HepG2 (cell line): ENCODE measurements around the gene SBSN. TPM values are rescaled to one million over a fixed set of nuclear protein-coding genes. Genes with fewer than 3 reads are reported as not detected.

Experiments used
- ATAC-seq: fragments of 200-7000 bp; cut with Tn5 transposase; 3 replicates; pipeline ENCODE4 v1.9.1; 2020; ENCODE audit warnings: mild to moderate bottlenecking, moderate library complexity
- BruUV-seq: library from RNA; stranded (reverse); fragments of 400-500 nt; replicated peaks from 2 replicates; lab custom pipeline; 2021; lab: Mats Ljungman, UMichigan
- CTCF ChIA-PET: fragments of 300-600 bp; formaldehyde crosslinking; extraction: SDS; loops from one replicate; lab custom pipeline; 2021; ENCODE audit warnings: low total read pairs, inconsistent platforms, low intra/inter-chr PET ratio; lab: Yijun Ruan, JAX
- POLR2A ChIA-PET: fragments of 350-600 bp; sonication (Branson Sonifier 250); formaldehyde crosslinking; loops from one replicate; lab custom pipeline; 2020; ENCODE audit warnings: antibody characterized with exemption, inconsistent platforms; lab: Yijun Ruan, JAX
- DNase-seq: peaks from one replicate; pipeline ENCODE4 v3.0.0-alpha.2; 2015; ENCODE audit warnings: low spot score
- FAIRE-seq: peaks from 3 replicates; lab custom pipeline; 2011; peaks lifted over from hg19 to GRCh38; lab: Jason Lieb, UNC
- H2AFZ ChIP-seq: one replicate; pipeline ENCODE4 v1.6.1; 2011; ENCODE audit warnings: low read length, inconsistent platforms
- H3K27ac ChIP-seq: fragments of 300-600 bp; 3 replicates; pipeline ENCODE4 v1.8.0; 2011; ENCODE audit warnings: mixed run types, mild to moderate bottlenecking, mixed read lengths, low read length, inconsistent platforms; ENCODE audit not compliant: insufficient read depth; ENCODE audit errors: extremely low read length
- H3K27me3 ChIP-seq, 2 experiments: fragments of 200-600 bp in 1 of 2; 2 replicates in 1 of 2; 3 replicates in 1 of 2; pipeline versions ENCODE4 v1.6.0 to v1.8.0; 2011; ENCODE audit warnings: low read length in 2 of 2, mild to moderate bottlenecking in 2 of 2, moderate library complexity in 2 of 2, inconsistent platforms in 1 of 2; ENCODE audit not compliant: insufficient read depth in 2 of 2, control insufficient read depth in 1 of 2
- H3K36me3 ChIP-seq, 2 experiments: fragments of 200-600 bp in 1 of 2; replicated peaks in 1 of 2; 2 replicates in 1 of 2; 3 replicates in 1 of 2; pipeline versions ENCODE4 v1.5.1 to v1.8.0; 2011; ENCODE audit warnings: low read length in 2 of 2, inconsistent platforms in 1 of 2; ENCODE audit not compliant: insufficient read depth in 2 of 2, control insufficient read depth in 1 of 2
- H3K4me1 ChIP-seq: 2 replicates; pipeline ENCODE4 v1.5.1; 2012; ENCODE audit warnings: low read length, inconsistent platforms; ENCODE audit not compliant: insufficient read depth
- H3K4me2 ChIP-seq: 2 replicates; pipeline ENCODE4 v1.6.0; 2011; ENCODE audit warnings: low read depth, low read length, inconsistent platforms
- H3K4me3 ChIP-seq, 3 experiments: fragments of 200-600 bp in 1 of 3; sonication (generic), shearing (Covaris generic) in 1 of 3; replicated peaks in 1 of 3; 2 replicates each; pipeline ENCODE4 v1.5.1; 2011 to 2016; ENCODE audit warnings: low read length in 3 of 3, inconsistent platforms in 2 of 3, low read depth in 2 of 3, mild to moderate bottlenecking in 2 of 3, control low read depth in 1 of 3, mixed read lengths in 1 of 3; ENCODE audit not compliant: insufficient read depth in 1 of 3
- H3K79me2 ChIP-seq: one replicate; pipeline ENCODE4 v1.6.1; 2011; ENCODE audit warnings: low read length, inconsistent platforms; ENCODE audit not compliant: insufficient read depth
- H3K9ac ChIP-seq: 2 replicates; pipeline ENCODE4 v1.6.0; 2011; ENCODE audit warnings: mild to moderate bottlenecking, low read depth, low read length, inconsistent platforms; ENCODE audit not compliant: insufficient read depth
- H3K9me3 ChIP-seq: 2 replicates; pipeline ENCODE4 v1.5.1; 2012; ENCODE audit warnings: mild to moderate bottlenecking, low read length
- H4K20me1 ChIP-seq: 2 replicates; pipeline ENCODE4 v1.6.0; 2011; ENCODE audit warnings: inconsistent platforms, mild to moderate bottlenecking, low read length, moderate library complexity; ENCODE audit not compliant: insufficient read depth
- CTCF ChIP-seq: sonication (generic); formaldehyde crosslinking; IDR thresholded peaks from 2 replicates; pipeline ENCODE4 v1.5.0; 2020; ENCODE audit warnings: mild to moderate bottlenecking, missing genetic modification reagents, moderate library complexity
- THYN1 ChIP-seq: sonication (generic); formaldehyde crosslinking; IDR thresholded peaks from 2 replicates; pipeline ENCODE4 v1.8.1; 2023; ENCODE audit warnings: low read depth, mild to moderate bottlenecking, moderate library complexity, missing genetic modification reagents, borderline replicate concordance
- ZNF121 ChIP-seq: sonication (generic); formaldehyde crosslinking; IDR thresholded peaks from 2 replicates; pipeline ENCODE4 v1.5.0; 2020; ENCODE audit warnings: mild to moderate bottlenecking, missing genetic modification reagents
- ZNF775 ChIP-seq: sonication (generic); formaldehyde crosslinking; IDR thresholded peaks from 2 replicates; pipeline ENCODE4 v1.4.0; 2020; ENCODE audit warnings: missing genetic modification reagents, mild to moderate bottlenecking, moderate library complexity, borderline replicate concordance
- WGBS: methylation state at CpG from one replicate; pipeline ENCODE4 v1.1.6; 2017; ENCODE audit warnings: low lambda C conversion rate; 5-methylcytosine and 5-hydroxymethylcytosine counted together
- in situ Hi-C: cut with HindIII; loops from 2 replicates; pipeline ENCODE4 v1.10.0; 2017; ENCODE audit warnings: low pct_unique_long_range_greater_than_20kb; ENCODE audit not compliant: extremely low pct_ligation_motif_present
- intact Hi-C: fragments of 100-400 bp; cut with micrococcal nuclease; formaldehyde crosslinking; loops from one replicate; pipeline ENCODE4 v1.10.0; 2022; ENCODE audit not compliant: unreplicated experiment
- polyA plus RNA-seq, 8 experiments: library from polyadenylated mRNA; depleted of rRNA in 3 of 8; stranded (reverse) in 7 of 8; unstranded in 1 of 8; fragments of >200 nt; fragmentation: Illumina TruSeq in 4 of 8; extraction: Trizol in 4 of 8; gene quantifications; 2 replicates each; pipeline versions ENCODE4 v1.2.1 to v1.2.3, GENCODE V29; 2011 to 2016; ENCODE audit warnings: low read depth in 4 of 8, missing spikeins in 1 of 8, mixed read lengths in 1 of 8; ENCODE audit not compliant: insufficient read depth in 1 of 8
- total RNA-seq, 5 experiments: library from RNA; depleted of rRNA; stranded (reverse); fragments of >200 nt; fragmentation: Illumina TruSeq; extraction: Trizol; gene quantifications; 2 replicates each; pipeline ENCODE4 v1.2.3, GENCODE V29; 2016; ENCODE audit warnings: low read depth in 1 of 5

SBSN gene
- total and polyA plus RNA-seq, 2 of the 13 experiments (the other 11 are each of a cell fraction or from before 2014, with no cell fraction given) = not detected

GRCh38 chr19:35498220-35498619 is 29.9 kb downstream of the SBSN start:
- Histone ChIP-seq H4K20me1 (no peaks in the 10 kb centered on the region), H3K4me1 (peaks cover 15% of the 10 kb centered on the region), H3K4me2 (no peak overlapping the region), H3K27ac (no peak overlapping the region), H3K9me3 (no peaks in the 10 kb centered on the region), H3K9ac (no peak overlapping the region), H3K4me3 (no peak overlapping the region), H3K27me3 (no peaks in the 10 kb centered on the region), H2AFZ (no peak overlapping the region), H3K36me3 (peaks cover 0 to 10% of the 10 kb centered on the region in 2 experiments; a peak in 2 of 5 replicates), H3K79me2 (no peaks in the 10 kb centered on the region)
- TF ChIP-seq THYN1 (CRISPR knock-in tag) = no peak
- peak; percentile 81 for TF ChIP-seq ZNF121
- ATAC-seq = no peak
- 90% methylated on average over 3 of the region's 3 CpGs for WGBS
- BruUV-seq = no TSS peak
- FAIRE-seq = no peak
- in situ Hi-C loops = no loop called here
- no peak for DNase-seq
- CTCF ChIA-PET = no interaction called here
- intact Hi-C loops = loop anchor here (10.0 kb wide), 1 partner anchor 253 kb away; the partner anchor contains the start of gene LSR
- POLR2A ChIA-PET = interaction anchor here (1.6 kb wide), 1 partner anchor 10 kb away, joined by 3 read pairs; no protein-coding TSS in a partner anchor

GRCh38 chr19:35497406-35497805 is 30.7 kb downstream of the SBSN start:
- WGBS = 89% methylated on average over 14 of the region's 14 CpGs
- H3K4me1 ChIP-seq = peaks cover 15% of the 10 kb centered on the region
- H3K27me3 ChIP-seq = no peaks in the 10 kb centered on the region
- POLR2A ChIA-PET = interaction anchor here (1.6 kb wide), 1 partner anchor 11 kb away, joined by 3 read pairs; no protein-coding TSS in a partner anchor
- ATAC-seq (no peak), DNase-seq (no peak), FAIRE-seq (no peak)
- peaks cover 0 to 10% of the 10 kb centered on the region in 2 experiments; a peak in 2 of 5 replicates for H3K36me3 ChIP-seq
- H2AFZ ChIP-seq = no peak overlapping the region
- in situ Hi-C loops = no loop called here
- no peak overlapping the region for H3K4me2 ChIP-seq
- CTCF ChIA-PET = no interaction called here
- H3K9ac ChIP-seq = no peak overlapping the region
- no TSS peak for BruUV-seq
- no peak overlapping the region for H3K4me3 ChIP-seq
- H3K79me2 ChIP-seq = no peaks in the 10 kb centered on the region
- H4K20me1 ChIP-seq = no peaks in the 10 kb centered on the region
- TF ChIP-seq CTCF (0 out of 2 replicates have a peak, but pooled peaks have one; percentile 9), ZNF775 (no peak)
- no peaks in the 10 kb centered on the region for H3K9me3 ChIP-seq
- H3K27ac ChIP-seq = no peak overlapping the region
- intact Hi-C loops = loop anchor here (10.0 kb wide), 1 partner anchor 253 kb away; the partner anchor contains the start of gene LSR
